ENCODE measurements around the gene WASL. TPM values are rescaled to one million over a fixed set of nuclear protein-coding genes. Genes with fewer than 3 reads are reported as not detected.
A peak's percentile ranks its signal among the peaks of the same experiment; 100 is the strongest.

The WASL gene
- total and polyA plus RNA-seq, 2 of the 13 experiments (the other 11 are each of a cell fraction or from before 2014, with no cell fraction given): 7.9 to 12.8 TPM

DNA sequence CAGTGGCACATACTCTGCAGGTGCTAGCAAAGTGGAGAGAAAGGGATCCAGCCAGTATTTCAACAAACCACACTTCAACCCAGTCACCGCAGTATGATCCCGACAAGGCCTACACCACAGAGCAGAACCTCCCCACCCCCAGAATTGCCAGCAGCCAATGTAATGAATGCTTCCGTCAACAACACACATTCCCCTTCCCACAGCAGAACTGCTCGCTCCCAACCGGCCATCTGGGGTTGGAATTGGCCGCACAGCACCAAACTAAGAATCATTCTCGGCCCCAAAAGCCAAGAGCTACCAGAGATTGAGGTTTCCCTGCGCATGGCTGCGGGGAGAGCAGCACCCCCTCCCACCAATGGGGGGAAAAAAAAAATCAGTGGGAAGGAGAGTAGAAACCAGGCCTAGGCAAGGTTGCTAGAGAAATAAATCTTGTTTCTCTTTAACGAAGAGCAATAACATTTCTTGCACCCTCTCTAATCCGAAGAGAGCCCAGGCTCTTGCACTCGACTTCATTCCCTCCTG lies 1.1 kb downstream of the WASL start (continued):
- TF ChIP-seq, protein P1, sequence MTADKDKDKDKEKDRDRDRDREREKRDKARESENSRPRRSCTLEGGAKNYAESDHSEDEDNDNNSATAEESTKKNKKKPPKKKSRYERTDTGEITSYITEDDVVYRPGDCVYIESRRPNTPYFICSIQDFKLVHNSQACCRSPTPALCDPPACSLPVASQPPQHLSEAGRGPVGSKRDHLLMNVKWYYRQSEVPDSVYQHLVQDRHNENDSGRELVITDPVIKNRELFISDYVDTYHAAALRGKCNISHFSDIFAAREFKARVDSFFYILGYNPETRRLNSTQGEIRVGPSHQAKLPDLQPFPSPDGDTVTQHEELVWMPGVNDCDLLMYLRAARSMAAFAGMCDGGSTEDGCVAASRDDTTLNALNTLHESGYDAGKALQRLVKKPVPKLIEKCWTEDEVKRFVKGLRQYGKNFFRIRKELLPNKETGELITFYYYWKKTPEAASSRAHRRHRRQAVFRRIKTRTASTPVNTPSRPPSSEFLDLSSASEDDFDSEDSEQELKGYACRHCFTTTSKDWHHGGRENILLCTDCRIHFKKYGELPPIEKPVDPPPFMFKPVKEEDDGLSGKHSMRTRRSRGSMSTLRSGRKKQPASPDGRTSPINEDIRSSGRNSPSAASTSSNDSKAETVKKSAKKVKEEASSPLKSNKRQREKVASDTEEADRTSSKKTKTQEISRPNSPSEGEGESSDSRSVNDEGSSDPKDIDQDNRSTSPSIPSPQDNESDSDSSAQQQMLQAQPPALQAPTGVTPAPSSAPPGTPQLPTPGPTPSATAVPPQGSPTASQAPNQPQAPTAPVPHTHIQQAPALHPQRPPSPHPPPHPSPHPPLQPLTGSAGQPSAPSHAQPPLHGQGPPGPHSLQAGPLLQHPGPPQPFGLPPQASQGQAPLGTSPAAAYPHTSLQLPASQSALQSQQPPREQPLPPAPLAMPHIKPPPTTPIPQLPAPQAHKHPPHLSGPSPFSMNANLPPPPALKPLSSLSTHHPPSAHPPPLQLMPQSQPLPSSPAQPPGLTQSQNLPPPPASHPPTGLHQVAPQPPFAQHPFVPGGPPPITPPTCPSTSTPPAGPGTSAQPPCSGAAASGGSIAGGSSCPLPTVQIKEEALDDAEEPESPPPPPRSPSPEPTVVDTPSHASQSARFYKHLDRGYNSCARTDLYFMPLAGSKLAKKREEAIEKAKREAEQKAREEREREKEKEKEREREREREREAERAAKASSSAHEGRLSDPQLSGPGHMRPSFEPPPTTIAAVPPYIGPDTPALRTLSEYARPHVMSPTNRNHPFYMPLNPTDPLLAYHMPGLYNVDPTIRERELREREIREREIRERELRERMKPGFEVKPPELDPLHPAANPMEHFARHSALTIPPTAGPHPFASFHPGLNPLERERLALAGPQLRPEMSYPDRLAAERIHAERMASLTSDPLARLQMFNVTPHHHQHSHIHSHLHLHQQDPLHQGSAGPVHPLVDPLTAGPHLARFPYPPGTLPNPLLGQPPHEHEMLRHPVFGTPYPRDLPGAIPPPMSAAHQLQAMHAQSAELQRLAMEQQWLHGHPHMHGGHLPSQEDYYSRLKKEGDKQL (CRISPR knock-in tag; IDR thresholded peaks at IDR 0.05; ENCODE audit: low read depth): 0 out of 2 replicates have a peak, but pooled peaks have one; percentile 51
- TF ChIP-seq GABPB1 (CRISPR knock-in tag; IDR thresholded peaks at IDR 0.05): peak; percentile 42; the same call in 1 of the 2 replicates
- TF ChIP-seq, protein P2, sequence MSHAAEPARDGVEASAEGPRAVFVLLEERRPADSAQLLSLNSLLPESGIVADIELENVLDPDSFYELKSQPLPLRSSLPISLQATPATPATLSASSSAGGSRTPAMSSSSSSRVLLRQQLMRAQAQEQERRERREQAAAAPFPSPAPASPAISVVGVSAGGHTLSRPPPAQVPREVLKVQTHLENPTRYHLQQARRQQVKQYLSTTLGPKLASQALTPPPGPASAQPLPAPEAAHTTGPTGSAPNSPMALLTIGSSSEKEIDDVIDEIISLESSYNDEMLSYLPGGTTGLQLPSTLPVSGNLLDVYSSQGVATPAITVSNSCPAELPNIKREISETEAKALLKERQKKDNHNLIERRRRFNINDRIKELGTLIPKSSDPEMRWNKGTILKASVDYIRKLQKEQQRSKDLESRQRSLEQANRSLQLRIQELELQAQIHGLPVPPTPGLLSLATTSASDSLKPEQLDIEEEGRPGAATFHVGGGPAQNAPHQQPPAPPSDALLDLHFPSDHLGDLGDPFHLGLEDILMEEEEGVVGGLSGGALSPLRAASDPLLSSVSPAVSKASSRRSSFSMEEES (CRISPR knock-in tag; IDR thresholded peaks at IDR 0.05): 0 out of 2 replicates have a peak, but pooled peaks have one; percentile 12
- 0 out of 2 replicates have a peak, but pooled peaks have one; percentile 47 for TF ChIP-seq ZNF12 (CRISPR knock-in tag; IDR thresholded peaks at IDR 0.05)
- no peak for TF ChIP-seq HNRNPL (IDR thresholded peaks at IDR 0.05; ENCODE audit: low read depth, low read length)
- no peak for TF ChIP-seq NCOA1 (CRISPR knock-in tag; IDR thresholded peaks at IDR 0.05)
- TF ChIP-seq KDM2A (CRISPR knock-in tag; IDR thresholded peaks at IDR 0.05; ENCODE audit: borderline replicate concordance, low read depth): peak; percentile 19; the same call in 1 of the 2 replicates
- peak; percentile 71 for TF ChIP-seq DMAP1 (CRISPR knock-in tag; IDR thresholded peaks at IDR 0.05)
- TF ChIP-seq, protein P3, sequence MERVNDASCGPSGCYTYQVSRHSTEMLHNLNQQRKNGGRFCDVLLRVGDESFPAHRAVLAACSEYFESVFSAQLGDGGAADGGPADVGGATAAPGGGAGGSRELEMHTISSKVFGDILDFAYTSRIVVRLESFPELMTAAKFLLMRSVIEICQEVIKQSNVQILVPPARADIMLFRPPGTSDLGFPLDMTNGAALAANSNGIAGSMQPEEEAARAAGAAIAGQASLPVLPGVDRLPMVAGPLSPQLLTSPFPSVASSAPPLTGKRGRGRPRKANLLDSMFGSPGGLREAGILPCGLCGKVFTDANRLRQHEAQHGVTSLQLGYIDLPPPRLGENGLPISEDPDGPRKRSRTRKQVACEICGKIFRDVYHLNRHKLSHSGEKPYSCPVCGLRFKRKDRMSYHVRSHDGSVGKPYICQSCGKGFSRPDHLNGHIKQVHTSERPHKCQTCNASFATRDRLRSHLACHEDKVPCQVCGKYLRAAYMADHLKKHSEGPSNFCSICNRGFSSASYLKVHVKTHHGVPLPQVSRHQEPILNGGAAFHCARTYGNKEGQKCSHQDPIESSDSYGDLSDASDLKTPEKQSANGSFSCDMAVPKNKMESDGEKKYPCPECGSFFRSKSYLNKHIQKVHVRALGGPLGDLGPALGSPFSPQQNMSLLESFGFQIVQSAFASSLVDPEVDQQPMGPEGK (CRISPR knock-in tag; IDR thresholded peaks at IDR 0.05): peak; percentile 67; the same call in 1 of the 2 replicates
- 0 out of 2 replicates have a peak, but pooled peaks have one; percentile 20 for TF ChIP-seq ZNF441 (CRISPR knock-in tag; IDR thresholded peaks at IDR 0.05; ENCODE audit: borderline replicate concordance)
- peak; percentile 65; the same call in 1 of the 2 replicates for TF ChIP-seq TBX2 (CRISPR knock-in tag; IDR thresholded peaks at IDR 0.05; ENCODE audit: borderline replicate concordance)
- no peak for TF ChIP-seq GABPA (IDR thresholded peaks at IDR 0.05; ENCODE audit: low read depth, low read length)
- TF ChIP-seq GABPA (CRISPR knock-in tag; IDR thresholded peaks at IDR 0.05; ENCODE audit: low read depth): peak; percentile 6; the same call in 1 of the 2 replicates
- TF ChIP-seq KAT8 (CRISPR knock-in tag; IDR thresholded peaks at IDR 0.05): peak; percentile 54; the same call in 1 of the 2 replicates
- TF ChIP-seq HDAC2 (CRISPR knock-in tag; IDR thresholded peaks at IDR 0.05): no peak; the same call in 1 of the 2 replicates
- peak; percentile 95 for TF ChIP-seq SAP130 (CRISPR knock-in tag; IDR thresholded peaks at IDR 0.05; ENCODE audit: low read depth)
